Large intestine (tissue), 3 donors: ENCODE data around the gene CD38. TPM values are rescaled to one million over a fixed set of nuclear protein-coding genes. Genes with fewer than 3 reads are reported as not detected.
"Not testable (repeated sequence)": the region's sequence is repeated elsewhere in the genome, so short reads cannot be mapped to it uniquely, and the experiment has no call there.

Source experiments
- DNase-seq, 2 donors: peaks; one replicate each; pipeline versions ENCODE4 v3.0.0 to v3.0.0-alpha.2; 2013
- H3K27ac ChIP-seq: one replicate; pipeline ENCODE4 v1.5.1; 2013; ENCODE audit warnings: low read length
- H3K27me3 ChIP-seq: 2 replicates; pipeline ENCODE4 v1.6.1; 2013; ENCODE audit warnings: low read length; ENCODE audit not compliant: control insufficient read depth, insufficient read depth
- H3K36me3 ChIP-seq: 2 replicates; pipeline ENCODE4 v1.6.1; 2013; ENCODE audit warnings: low read length; ENCODE audit not compliant: control insufficient read depth, insufficient read depth
- H3K4me1 ChIP-seq: one replicate; pipeline ENCODE4 v1.6.1; 2013; ENCODE audit warnings: low read length; ENCODE audit not compliant: control insufficient read depth, insufficient read depth
- H3K4me3 ChIP-seq: one replicate; pipeline ENCODE4 v1.5.1; 2013; ENCODE audit warnings: low read length
- H3K9me3 ChIP-seq: one replicate; pipeline ENCODE4 v1.6.1; 2013; ENCODE audit warnings: mild to moderate bottlenecking, low read depth, low read length, moderate library complexity; ENCODE audit not compliant: control insufficient read depth
- WGBS: methylation state at CpG from one replicate; pipeline ENCODE4 v1.1.5; 2013; ENCODE audit warnings: low lambda C conversion rate; ENCODE audit not compliant: insufficient coverage; 5-methylcytosine and 5-hydroxymethylcytosine counted together
- polyA plus RNA-seq: library from polyadenylated mRNA; unstranded; fragments of 120-200 nt; gene quantifications from one replicate; pipeline ENCODE4 v1.2.1, GENCODE V29; 2013

CD38 gene
- polyA plus RNA-seq, 1 donor = 4.6 TPM

DNA sequence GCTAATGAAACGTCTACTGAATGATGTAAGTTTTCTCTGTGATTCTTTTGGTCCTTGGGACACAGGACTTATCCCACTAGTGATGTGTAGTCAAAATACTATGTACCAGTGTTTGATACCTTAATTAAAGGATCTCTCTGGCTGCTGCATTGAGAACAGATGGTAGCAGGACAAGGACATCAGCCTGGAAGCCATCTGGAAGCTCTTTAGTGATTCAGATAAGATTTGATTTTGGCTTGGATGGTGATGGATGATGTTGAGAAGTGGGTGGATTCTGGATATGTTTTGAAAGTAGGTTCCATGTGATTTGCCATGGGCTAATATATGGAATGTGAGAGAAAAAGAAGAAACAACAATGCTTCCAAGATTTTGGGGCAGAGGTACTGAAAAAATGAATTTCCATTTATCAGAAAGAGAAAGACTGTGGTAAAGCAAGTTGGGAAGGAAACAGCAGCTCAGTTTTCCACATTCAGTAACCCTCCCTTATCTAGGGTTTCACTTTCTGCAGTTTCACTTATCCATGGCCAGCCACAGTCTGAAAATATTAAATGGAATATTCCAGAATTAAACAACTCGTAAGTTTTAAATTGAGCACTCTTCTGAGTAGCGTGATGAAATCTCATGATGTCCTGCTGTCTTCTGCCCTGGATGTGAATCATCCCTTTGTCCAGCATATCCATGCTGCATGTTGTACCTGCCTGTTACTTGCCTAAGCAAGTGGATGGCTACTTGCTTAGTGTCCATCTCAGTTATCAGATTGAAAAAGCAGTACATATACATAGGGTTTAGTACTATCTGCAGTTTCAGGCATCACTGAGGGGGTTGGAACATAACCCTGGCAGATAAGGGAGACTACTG is 15.6 kb downstream of the CD38 start:
- no peak overlapping the region for H3K4me3 ChIP-seq
- no CpG with 5 or more reads among the region's 3 CpGs for WGBS
- H3K9me3 ChIP-seq = peaks cover 3% of the 10 kb centered on the region
- H3K27ac ChIP-seq = no peak overlapping the region
- no peak for DNase-seq
- no peaks in the 10 kb centered on the region for H3K27me3 ChIP-seq
- no peaks in the 10 kb centered on the region for H3K4me1 ChIP-seq
- no peaks in the 10 kb centered on the region for H3K36me3 ChIP-seq

DNA sequence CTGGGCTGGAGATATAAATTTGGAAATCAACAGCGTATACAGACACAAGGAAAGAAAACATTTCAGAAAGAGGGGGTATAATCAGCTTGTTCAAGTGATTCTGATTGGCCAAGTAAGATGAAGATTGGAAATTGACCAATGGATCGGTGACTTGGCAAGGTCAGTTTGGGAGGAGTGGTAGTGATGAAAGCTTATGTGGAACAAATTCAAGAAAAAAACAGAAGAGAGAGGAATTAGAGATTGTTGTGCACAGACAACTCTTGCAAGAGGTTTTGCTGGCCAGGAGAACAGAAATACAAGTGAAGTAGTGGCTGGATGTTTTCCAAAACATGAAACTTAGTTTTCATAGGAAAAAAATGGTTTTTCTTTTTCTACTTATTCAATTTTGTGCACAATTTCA is 16.3 kb downstream of the CD38 start:
- Histone ChIP-seq H3K27me3 (no peaks in the 10 kb centered on the region), H3K36me3 (no peaks in the 10 kb centered on the region), H3K4me3 (no peak overlapping the region), H3K4me1 (no peaks in the 10 kb centered on the region), H3K27ac (no peak overlapping the region), H3K9me3 (peaks cover 3% of the 10 kb centered on the region)
- DNase-seq = no peak
- WGBS = 96% methylated on average over 2 of the region's 2 CpGs

DNA sequence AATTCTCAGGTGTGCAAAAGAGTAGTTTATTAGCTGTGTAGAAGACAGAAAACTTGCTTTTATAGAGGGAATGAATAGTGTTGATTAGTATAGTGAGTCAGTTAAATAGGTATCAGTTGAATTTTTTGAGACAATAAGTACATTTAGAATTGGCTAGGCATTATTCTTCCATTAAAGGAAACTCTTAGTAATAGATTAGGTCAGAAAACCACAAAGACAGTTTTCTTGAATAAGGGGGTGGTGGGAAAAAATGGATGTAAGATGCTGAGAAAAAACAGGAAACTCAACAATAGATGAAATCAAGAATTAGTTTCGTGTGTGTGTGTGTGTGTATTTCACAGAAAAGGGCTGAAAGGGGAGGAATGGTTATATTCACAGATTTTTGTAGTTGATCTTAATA is 16.8 kb downstream of the CD38 start:
- no peak for DNase-seq
- Histone ChIP-seq H3K9me3 (peaks cover 3% of the 10 kb centered on the region), H3K36me3 (no peaks in the 10 kb centered on the region), H3K4me1 (no peaks in the 10 kb centered on the region), H3K27me3 (no peaks in the 10 kb centered on the region), H3K27ac (no peak overlapping the region), H3K4me3 (no peak overlapping the region)
- 71% methylated on average over 1 of the region's 1 CpG for WGBS

GRCh38 chr4:15797320-15797719 is 19.2 kb downstream of the CD38 start:
- Histone ChIP-seq H3K36me3 (no peaks in the 10 kb centered on the region), H3K4me1 (no peaks in the 10 kb centered on the region), H3K27ac (no peak overlapping the region), H3K27me3 (no peaks in the 10 kb centered on the region), H3K9me3 (no peaks in the 10 kb centered on the region), H3K4me3 (no peak overlapping the region)
- no CpG with 5 or more reads among the region's 5 CpGs for whole genome bisulfite sequencing
- DNase-seq = no peak

DNA sequence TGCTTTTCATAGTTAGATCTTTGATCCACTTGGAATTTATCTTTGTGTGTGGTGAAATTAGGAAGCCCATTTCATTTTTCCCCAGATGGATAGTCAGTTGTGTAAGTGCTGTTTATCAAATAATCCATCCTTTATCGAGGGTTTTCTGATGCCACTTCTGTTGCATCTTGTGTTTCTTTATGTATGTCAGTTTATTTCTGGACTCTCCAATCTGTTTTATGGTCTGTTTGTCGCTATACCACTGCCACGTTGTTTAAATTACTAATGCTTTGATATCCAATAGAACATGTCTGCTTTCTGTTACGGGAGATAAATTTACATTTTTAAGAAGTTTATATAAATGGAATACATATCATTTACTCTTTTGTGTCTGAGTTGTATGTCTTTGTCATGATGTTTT is 21.0 kb downstream of the CD38 start:
- Histone ChIP-seq H3K4me3 (no peak overlapping the region), H3K9me3 (no peaks in the 10 kb centered on the region), H3K27me3 (no peaks in the 10 kb centered on the region), H3K27ac (no peak overlapping the region), H3K4me1 (no peaks in the 10 kb centered on the region), H3K36me3 (no peaks in the 10 kb centered on the region)
- DNase-seq = no peak
- WGBS = 50% methylated on average over 3 of the region's 4 CpGs

DNA sequence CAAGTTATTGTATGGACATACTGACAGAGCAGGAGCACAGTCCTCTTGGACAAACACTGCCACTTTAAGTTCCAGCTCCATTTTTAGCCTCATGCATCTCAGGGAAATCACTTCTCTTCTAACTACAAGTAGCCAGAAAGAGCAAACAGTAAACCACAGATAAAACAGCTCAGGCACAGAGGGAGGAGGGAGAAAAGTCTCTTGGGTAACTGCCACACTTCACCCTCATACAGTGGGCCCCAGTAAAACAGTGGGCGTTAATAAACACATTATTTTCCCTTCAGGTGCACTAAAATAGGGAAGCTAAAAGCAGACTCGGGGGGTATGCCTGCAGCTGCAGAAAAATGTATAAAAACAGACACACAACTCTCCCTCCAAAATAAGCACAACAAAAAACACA is 21.6 kb downstream of the CD38 start:
- WGBS = no CpG with 5 or more reads among the region's 2 CpGs
- Histone ChIP-seq H3K4me3 (no peak overlapping the region), H3K27me3 (no peaks in the 10 kb centered on the region), H3K4me1 (no peaks in the 10 kb centered on the region), H3K36me3 (no peaks in the 10 kb centered on the region), H3K27ac (no peak overlapping the region), H3K9me3 (no peaks in the 10 kb centered on the region)
- DNase-seq = no peak

DNA sequence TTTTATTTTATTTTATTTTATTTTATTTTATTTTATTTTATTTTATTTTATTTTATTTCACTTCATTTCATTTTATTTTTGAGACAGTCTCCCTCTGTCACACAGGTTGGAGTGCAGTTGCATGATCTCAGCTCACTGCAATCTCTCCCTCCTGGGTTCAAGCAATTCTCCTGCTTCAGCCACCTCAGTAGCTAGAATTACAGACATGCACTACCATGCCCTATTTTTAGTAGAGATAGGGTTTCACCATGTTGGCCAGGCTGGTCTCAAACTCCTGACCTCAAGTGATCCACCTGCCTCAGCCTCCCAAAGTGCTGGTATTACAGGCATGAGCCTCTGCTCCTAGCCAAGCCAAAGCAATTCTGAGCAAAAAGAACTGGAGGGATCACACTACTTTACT is 24.4 kb downstream of the CD38 start:
- H3K9me3 ChIP-seq, H3K27ac ChIP-seq, H3K36me3 ChIP-seq, DNase-seq, H3K4me3 ChIP-seq, H3K4me1 ChIP-seq, H3K27me3 ChIP-seq: not testable (repeated sequence)

- H3K27me3 ChIP-seq = peaks cover 2% of the 10 kb centered on the region
- 20% methylated on average over 1 of the region's 5 CpGs for WGBS
- H3K27ac ChIP-seq = no peak overlapping the region
Observed at GRCh38 chr4:15805583-15806517, 27.7 kb downstream of the CD38 start.

GRCh38 chr4:15809058-15809457 is 30.9 kb downstream of the CD38 start:
- Histone ChIP-seq H3K36me3 (no peaks in the 10 kb centered on the region), H3K4me1 (no peaks in the 10 kb centered on the region), H3K27me3 (peaks cover 2% of the 10 kb centered on the region), H3K9me3 (no peaks in the 10 kb centered on the region), H3K27ac (no peak overlapping the region), H3K4me3 (no peak overlapping the region)
- no peak for DNase-seq
- WGBS = 80% methylated on average over 3 of the region's 5 CpGs

More at GRCh38 chr4:15805583-15806517, 27.7 kb downstream of the CD38 start:
- Histone ChIP-seq H3K36me3 (no peaks in the 10 kb centered on the region), H3K9me3 (no peaks in the 10 kb centered on the region), H3K4me1 (no peaks in the 10 kb centered on the region), H3K4me3 (no peak overlapping the region)
- peak; percentile 22 to 23 for DNase-seq

DNA sequence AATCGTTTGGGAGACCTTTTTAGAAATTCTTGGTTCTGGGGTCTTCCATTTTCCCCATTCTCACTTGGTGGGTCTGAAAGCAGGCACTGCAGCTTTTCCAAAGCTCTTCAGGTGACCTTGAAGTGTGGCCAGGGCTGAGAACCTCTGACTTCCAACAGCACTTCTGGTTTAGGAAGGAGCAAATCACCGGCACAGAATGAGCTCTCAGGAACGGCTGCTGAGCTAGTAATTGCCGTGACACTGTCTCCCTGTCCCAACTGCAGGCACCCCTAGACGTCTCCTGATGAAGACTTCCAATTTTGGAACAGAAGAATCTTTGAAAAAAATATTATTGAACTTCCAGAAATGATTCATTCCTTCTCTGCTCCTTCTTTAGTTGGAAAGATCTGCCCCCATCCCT is 31.3 kb downstream of the CD38 start:
- H3K36me3 ChIP-seq = no peaks in the 10 kb centered on the region
- H3K4me1 ChIP-seq = no peaks in the 10 kb centered on the region
- H3K9me3 ChIP-seq = no peaks in the 10 kb centered on the region
- H3K27me3 ChIP-seq = peaks cover 2% of the 10 kb centered on the region
- DNase-seq = no peak
- no peak overlapping the region for H3K27ac ChIP-seq
- WGBS = 67% methylated on average over 1 of the region's 5 CpGs
- H3K4me3 ChIP-seq = no peak overlapping the region
